ENCODE data around the gene DNAJB8. TPM values are rescaled to one million over a fixed set of nuclear protein-coding genes. Genes with fewer than 3 reads are reported as not detected.

Gene DNAJB8
- total RNA-seq, 2 donors from 2014 or later, result not detected

DNA sequence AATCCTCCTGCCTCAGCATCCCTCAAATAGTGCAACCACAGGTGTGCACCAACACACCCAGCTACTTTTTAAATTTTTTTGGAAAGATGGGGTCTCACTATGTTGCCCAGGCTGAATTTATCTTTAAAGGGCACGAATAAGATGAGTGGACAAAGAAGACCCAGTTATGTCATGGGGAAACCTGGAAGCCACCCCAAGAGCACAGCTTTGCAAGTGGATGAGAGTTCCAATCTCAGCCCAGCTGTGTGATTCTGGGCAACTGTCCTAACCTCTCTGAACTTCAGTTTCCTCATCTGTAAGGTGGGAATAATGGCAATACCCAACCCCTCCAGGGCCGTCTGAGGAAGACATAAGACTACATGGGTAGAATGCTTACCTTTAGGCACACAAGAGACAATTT, 32.2 kb downstream of the DNAJB8 start:
- no peak overlapping the region for H3K4me3 Mint-ChIP-seq
- H3K36me3 Mint-ChIP-seq (ENCODE audit: low read depth), result peaks cover 12% of the 10 kb centered on the region
- no peak for DNase-seq
- no peaks in the 10 kb centered on the region for H3K9me3 ChIP-seq (ENCODE audit: control insufficient read depth, low read length, poor library complexity, severe bottlenecking)
- ATAC-seq, result no peak
- H3K4me1 Mint-ChIP-seq, result peaks cover 10% of the 10 kb centered on the region
- H3K27ac Mint-ChIP-seq, result no peak overlapping the region
- peaks cover 73% of the 10 kb centered on the region for H3K27me3 Mint-ChIP-seq

DNA sequence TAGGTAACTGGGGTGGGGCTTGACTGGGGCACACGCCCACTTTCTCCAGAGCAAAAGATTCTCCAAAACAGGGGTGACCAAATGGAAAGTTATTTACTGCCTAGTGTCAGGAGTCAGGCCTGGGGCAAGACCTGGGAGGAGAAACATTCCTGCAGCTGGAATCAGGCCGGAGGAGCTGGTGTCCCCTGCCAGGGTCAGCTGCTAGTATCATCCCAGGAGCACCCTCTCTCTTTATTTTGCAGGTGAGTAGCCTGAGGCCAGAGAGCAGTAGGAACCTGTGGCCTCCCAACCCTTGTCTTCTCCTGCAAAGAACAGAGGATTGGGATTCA, 32.9 kb downstream of the DNAJB8 start:
- peaks cover 10% of the 10 kb centered on the region for H3K4me1 Mint-ChIP-seq
- peaks cover 12% of the 10 kb centered on the region for H3K36me3 Mint-ChIP-seq (ENCODE audit: low read depth)
- H3K9me3 ChIP-seq (ENCODE audit: control insufficient read depth, low read length, poor library complexity, severe bottlenecking), result no peaks in the 10 kb centered on the region
- H3K27ac Mint-ChIP-seq, result no peak overlapping the region
- H3K27me3 Mint-ChIP-seq, result peaks cover 69% of the 10 kb centered on the region
- DNase-seq (no peak), ATAC-seq (no peak)
- no peak overlapping the region for H3K4me3 Mint-ChIP-seq

DNA sequence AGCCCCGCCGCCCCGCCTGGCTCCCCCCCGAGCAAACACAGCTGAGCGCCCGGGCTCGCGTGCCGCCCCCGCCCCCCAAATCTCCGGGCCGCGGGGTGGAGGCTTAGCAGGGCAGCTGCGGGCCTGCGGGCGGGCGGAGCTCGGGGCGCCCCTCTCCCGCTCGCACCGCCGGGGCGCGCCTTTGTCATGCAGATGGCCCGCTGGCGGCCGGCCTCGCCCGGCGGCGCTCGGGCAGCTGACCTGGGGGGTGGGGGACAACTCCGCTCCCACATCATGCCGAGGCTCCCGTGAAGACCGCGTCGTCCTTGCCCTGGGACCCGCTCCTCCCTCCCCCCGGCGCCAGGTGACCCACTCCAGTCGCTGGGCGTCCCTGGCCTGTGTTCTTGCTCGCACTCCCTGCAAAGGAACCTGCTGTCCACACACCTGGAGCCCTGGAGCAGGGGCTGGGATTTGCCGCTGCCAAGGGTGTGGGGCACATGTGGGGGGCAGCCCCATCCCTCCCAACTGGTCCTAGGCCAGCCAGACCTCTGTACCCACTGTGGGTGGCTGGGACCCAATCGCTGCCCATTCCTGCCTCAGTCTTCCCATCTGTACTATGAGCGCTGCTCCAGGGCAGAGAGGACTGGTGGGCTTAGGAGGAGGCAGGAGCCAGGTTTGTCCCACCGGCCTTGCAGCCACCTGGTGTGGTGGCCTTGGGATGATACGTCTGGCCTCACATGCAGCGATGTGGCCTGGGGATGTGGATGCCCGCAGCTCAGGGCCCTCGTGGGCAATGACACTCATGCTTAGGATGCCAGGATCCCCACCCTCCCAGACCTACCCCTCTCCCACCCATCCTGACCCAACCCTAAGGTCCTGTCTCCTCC, 33.5 kb downstream of the DNAJB8 start:
- DNase-seq, result no peak
- peaks cover 12% of the 10 kb centered on the region for H3K36me3 Mint-ChIP-seq (ENCODE audit: low read depth)

DNA sequence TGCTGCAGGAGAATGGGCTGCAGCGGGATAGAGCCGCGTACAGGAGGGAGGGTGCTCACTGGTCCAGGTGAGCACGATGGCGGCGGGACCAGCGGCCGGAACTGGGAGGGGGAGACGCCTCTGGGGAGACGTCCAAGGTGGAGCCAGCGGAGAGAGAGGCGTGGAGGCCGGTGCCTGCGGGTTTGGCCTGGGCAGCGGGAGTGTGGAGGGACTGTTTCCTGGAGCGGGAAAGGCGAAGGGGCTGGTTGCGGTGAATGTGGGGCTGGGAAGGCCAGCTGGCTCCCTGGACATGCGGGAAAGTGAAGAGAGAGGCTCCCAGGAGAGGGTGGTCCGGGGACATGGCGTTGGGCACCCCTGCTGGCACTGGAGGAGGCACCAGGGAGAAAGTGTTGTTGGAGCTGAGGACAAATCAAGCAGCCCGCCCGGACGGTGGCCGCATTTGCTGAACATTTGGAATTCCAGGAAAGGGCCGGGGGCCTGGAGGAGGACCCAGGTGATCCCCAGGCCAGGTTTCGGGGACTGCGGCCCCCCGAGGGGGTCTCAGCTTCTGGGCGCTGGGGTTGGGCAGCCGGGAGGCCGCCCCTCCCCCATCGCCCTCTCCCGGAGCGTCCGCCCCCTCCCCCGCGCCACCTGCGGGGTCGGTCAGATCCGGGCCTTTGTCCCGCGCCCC, 34.3 kb downstream of the DNAJB8 start:
- Mint-ChIP-seq H3K36me3 (ENCODE audit: low read depth) (peaks cover 12% of the 10 kb centered on the region), H3K27ac (no peak overlapping the region), H3K27me3 (peaks cover 73% of the 10 kb centered on the region), H3K4me3 (peak overlapping the region; percentile 79), H3K4me1 (peaks cover 10% of the 10 kb centered on the region)
- no peaks in the 10 kb centered on the region for H3K9me3 ChIP-seq (ENCODE audit: control insufficient read depth, low read length, poor library complexity, severe bottlenecking)
- DNase-seq (no peak), ATAC-seq (no peak)

More for the DNA sequence above, 33.5 kb downstream of the DNAJB8 start:
- H3K9me3 ChIP-seq (ENCODE audit: control insufficient read depth, low read length, poor library complexity, severe bottlenecking), result no peaks in the 10 kb centered on the region
- Mint-ChIP-seq H3K27ac (no peak overlapping the region), H3K4me1 (peaks cover 10% of the 10 kb centered on the region), H3K27me3 (peaks cover 71% of the 10 kb centered on the region), H3K4me3 (no peak overlapping the region)
- no peak for ATAC-seq

DNA sequence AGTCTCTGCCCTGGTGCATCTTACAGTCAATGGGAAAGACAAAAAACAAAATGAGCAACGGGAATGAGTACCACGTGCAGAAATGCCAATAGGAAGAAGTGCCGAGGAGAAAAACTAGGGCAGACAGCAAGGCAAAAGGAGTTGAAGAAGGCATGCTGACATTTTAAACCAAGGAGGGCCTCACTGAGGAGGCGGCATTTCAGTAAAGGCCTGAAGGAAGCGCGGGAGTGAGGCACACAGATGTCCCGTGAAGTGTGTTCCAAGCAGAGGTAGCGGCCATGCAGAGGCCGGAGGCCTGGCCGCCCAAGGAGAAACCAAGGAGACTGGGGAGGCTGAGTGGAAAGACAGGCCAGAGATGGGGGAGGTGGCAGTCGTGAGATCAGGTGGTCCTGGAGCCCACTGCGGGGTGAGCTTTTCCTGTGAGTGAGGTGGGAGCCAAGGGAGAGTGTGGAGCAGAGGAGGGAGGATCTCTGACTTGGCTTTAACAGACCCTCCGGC, 34.8 kb downstream of the DNAJB8 start:
- ATAC-seq, result no peak
- no peak for DNase-seq
- Mint-ChIP-seq H3K4me3 (peak overlapping the region; percentile 79), H3K27me3 (peaks cover 72% of the 10 kb centered on the region), H3K27ac (no peak overlapping the region), H3K4me1 (peaks cover 10% of the 10 kb centered on the region), H3K36me3 (ENCODE audit: low read depth) (peaks cover 12% of the 10 kb centered on the region)
- H3K9me3 ChIP-seq (ENCODE audit: control insufficient read depth, low read length, poor library complexity, severe bottlenecking), result no peaks in the 10 kb centered on the region

DNA sequence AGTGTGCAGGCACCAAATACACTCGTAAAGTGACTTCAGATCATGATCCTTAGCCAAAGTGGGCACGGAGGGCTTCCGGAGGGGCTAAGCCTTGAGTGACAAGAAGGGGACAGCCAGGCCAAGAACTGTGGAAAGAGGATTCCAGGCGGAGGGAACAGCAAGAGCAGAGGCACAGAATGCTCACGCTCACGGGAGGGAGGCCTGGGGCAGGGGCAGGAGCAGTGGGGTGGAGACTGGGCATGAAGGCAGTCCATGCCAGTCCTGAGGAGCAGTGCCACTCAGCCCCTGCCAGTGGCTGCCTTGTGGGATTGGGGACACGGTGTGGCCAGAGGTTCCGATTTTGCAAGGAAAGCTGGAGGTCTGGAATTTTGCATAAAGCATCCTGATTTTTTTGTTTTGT, 36.0 kb downstream of the DNAJB8 start:
- H3K9me3 ChIP-seq (ENCODE audit: control insufficient read depth, low read length, poor library complexity, severe bottlenecking), result no peaks in the 10 kb centered on the region
- Mint-ChIP-seq H3K4me1 (peaks cover 7% of the 10 kb centered on the region), H3K27ac (no peak overlapping the region), H3K4me3 (no peak overlapping the region), H3K36me3 (ENCODE audit: low read depth) (peaks cover 12% of the 10 kb centered on the region), H3K27me3 (peaks cover 61% of the 10 kb centered on the region)
- ATAC-seq (no peak), DNase-seq (no peak)

DNA sequence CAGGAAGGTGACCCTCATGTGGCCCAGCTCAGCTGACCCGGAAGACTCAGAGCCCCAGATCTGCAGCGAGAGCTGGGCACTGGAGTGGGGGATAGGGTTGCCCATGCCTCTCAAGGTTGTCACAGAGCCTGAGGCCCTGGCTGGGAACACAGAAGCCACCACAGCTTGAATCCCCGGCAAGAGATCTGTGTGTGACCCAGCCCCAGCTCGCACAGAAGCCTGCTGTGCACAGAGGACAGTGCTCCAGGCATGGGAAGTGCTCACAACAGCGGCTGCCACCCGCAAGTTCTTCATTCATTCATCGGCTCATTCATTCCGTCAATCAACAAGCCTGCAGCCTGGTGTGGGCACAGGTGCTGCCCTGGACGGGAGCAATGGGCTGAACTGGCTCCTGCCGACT, 36.4 kb downstream of the DNAJB8 start:
- no peaks in the 10 kb centered on the region for H3K9me3 ChIP-seq (ENCODE audit: control insufficient read depth, low read length, poor library complexity, severe bottlenecking)
- DNase-seq (no peak), ATAC-seq (no peak)
- H3K4me1 Mint-ChIP-seq, result peaks cover 7% of the 10 kb centered on the region
- H3K27ac Mint-ChIP-seq, result no peak overlapping the region
- H3K27me3 Mint-ChIP-seq, result peaks cover 58% of the 10 kb centered on the region
- H3K36me3 Mint-ChIP-seq (ENCODE audit: low read depth), result peaks cover 12% of the 10 kb centered on the region
- no peak overlapping the region for H3K4me3 Mint-ChIP-seq

DNA sequence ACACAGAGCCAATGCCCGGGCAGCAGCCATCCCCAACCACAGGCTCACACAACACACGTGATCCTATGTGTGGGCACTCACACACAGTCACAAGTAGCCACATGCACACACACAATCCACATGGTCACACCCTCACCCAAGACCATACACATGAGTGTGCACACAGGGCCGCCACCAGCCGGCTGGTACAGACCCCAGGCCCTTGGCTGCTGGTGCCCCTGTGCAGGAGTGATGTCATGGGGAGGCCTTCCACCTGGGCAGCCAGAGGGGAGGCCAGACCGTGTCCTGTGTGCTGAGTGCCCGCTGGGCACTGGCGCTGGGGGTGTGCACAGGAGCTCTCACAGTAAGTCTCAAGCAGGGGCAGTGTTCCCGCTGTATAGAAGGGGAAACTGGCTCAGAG, 36.9 kb downstream of the DNAJB8 start:
- no peaks in the 10 kb centered on the region for H3K9me3 ChIP-seq (ENCODE audit: control insufficient read depth, low read length, poor library complexity, severe bottlenecking)
- DNase-seq (no peak), ATAC-seq (no peak)
- Mint-ChIP-seq H3K27ac (no peak overlapping the region), H3K36me3 (ENCODE audit: low read depth) (peaks cover 12% of the 10 kb centered on the region), H3K27me3 (peaks cover 54% of the 10 kb centered on the region), H3K4me3 (no peak overlapping the region), H3K4me1 (peaks cover 7% of the 10 kb centered on the region)

DNA sequence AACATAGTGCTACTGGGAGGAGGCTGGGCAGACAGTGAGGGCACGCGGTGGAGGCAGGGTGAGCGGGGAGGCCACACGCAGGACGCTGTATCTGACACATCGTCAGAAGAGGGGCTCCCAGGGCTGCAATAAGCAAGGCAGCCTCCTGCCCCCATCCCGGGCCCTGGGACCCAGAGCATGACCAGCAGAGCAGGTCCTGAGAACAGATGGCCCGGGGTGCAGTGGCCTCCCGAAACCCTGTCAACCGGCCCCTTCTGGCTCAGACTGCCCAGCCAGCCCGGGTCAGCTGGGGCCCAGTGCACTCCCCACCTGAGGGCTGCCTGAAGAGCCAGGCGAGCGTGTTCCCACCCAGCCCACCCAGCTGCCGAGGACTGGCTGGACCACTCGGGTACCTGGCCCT, 37.4 kb downstream of the DNAJB8 start:
- Mint-ChIP-seq H3K27ac (no peak overlapping the region), H3K4me3 (no peak overlapping the region), H3K27me3 (peaks cover 54% of the 10 kb centered on the region), H3K4me1 (peaks cover 7% of the 10 kb centered on the region), H3K36me3 (ENCODE audit: low read depth) (peaks cover 12% of the 10 kb centered on the region)
- no peaks in the 10 kb centered on the region for H3K9me3 ChIP-seq (ENCODE audit: control insufficient read depth, low read length, poor library complexity, severe bottlenecking)
- DNase-seq (no peak), ATAC-seq (no peak)

DNA sequence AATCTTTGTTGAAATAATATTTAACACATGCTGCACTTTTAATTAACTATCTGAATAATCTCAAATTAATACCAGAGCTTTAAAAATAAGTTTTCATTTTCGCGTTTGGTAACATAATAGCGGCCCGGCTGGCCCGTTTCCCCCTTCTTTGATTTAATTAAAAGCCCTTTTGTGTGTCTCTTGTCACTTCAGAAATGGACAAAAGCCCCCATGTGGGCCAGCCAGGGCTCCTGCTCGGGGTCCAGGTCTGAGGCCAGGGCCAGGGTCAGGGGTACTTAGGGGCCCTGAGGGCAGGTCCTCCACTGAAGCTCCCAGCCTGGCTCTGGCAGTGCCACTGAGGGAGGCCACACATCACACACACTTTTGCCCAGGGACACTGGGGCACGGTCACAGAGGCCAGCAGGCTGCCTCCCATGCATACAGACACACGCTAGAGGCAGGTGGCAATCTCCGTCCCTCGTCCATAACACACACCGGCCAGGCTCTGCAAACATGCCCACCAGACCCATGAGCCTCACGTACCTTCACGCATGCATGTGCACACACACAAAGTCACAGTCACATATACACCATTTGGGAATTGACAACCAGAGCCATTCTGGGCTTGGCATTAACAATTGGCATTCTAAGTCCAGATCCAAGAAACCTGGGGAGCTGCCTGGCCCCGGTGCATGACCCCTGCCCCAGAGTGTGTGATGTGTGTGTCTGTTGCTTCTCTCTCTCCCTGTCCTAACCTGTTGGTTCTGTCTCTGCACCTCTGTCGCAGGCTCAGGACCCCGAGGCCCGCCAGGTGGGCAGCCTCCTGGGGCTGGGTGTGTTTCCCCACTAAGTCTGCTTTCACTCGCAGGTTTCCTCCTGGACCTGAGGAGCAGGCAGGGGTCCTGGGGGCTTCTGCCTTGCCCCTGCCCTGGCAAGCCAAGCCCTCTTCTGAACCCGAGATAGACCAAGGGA, 38.5 kb downstream of the DNAJB8 start:
- peaks cover 12% of the 10 kb centered on the region for H3K36me3 Mint-ChIP-seq (ENCODE audit: low read depth)
- H3K27ac Mint-ChIP-seq, result no peak overlapping the region
- DNase-seq (no peak), ATAC-seq (no peak)
- no peaks in the 10 kb centered on the region for H3K9me3 ChIP-seq (ENCODE audit: control insufficient read depth, low read length, poor library complexity, severe bottlenecking)
- H3K27me3 Mint-ChIP-seq, result peaks cover 47% of the 10 kb centered on the region
- H3K4me3 Mint-ChIP-seq, result no peak overlapping the region
- peaks cover 7% of the 10 kb centered on the region for H3K4me1 Mint-ChIP-seq

DNA sequence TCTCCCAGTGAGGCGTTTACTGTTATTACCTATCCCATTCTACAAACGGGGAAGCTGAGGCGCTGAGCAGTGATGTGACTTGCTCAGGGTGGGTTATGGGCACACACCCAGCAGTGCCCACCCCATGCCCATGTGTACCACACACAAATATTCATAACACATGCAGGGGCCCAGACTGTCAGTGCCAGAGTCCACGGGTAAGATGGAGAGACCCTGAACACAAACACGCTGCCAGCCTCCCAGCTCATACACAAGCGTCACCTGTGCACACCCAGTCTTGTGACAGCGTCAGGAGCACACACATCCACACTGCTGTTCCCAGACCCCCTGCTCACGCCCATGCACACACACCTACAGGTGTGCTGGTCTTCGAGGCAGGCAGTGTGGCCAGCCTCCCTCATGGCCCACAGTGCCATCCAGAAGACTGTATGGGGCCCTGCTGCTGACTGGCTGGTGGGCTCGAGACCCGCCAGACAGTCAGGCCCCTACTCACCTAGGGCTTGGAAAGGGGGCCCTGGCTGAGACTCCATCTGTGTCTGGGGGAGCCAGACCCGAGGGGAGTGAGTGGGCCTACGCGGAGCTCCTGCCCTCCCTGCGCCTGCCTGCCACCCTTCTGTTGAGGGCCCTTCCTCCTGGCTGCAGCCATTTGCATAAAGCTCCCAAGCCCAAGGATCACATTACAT, 39.4 kb downstream of the DNAJB8 start:
- no peak overlapping the region for H3K27ac Mint-ChIP-seq

DNA sequence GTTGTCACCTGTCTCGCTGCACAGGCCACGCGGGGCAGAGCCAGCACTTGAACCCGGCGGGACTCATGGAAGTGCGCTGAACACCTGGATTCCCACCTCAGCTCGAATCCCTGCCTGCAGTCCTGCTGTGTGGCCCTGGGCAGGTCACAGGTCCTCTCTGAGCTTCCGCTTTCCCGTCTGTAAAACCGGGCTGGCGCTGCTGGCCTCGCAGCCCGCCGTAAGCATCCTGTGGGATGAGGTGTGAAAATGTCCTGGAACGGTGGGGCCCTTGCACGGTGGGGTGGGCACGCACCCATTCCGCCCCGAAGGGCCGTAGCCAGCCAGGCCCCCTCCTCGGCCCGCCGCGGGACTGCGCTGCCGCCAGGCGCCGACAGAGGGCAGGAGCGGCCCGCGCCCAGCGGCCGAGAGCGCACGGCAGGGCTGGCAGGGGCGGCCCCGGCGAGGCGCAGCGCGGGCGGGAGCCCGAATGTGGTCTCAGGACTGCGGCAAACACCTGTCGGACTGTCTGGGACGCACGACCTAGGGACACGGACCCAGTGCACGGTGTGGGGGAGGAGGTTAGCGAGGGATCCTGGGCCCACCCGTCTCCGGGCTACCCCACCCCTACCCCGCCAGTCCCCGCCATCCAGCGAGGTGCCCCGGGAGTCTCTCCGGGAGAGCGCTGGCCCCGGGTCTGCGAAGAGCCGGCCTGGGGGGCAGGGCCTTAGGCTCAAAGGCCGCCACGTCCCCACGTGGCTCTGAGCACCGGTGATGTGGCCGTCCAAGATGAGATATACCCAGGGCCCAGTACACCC, 40.4 kb downstream of the DNAJB8 start:
- peaks cover 35% of the 10 kb centered on the region for H3K27me3 Mint-ChIP-seq
- H3K4me3 Mint-ChIP-seq, result no peak overlapping the region
- no peak overlapping the region for H3K27ac Mint-ChIP-seq
- H3K36me3 Mint-ChIP-seq (ENCODE audit: low read depth), result peaks cover 2% of the 10 kb centered on the region
- H3K4me1 Mint-ChIP-seq, result no peaks in the 10 kb centered on the region
- ATAC-seq, result peak; percentile 93
- DNase-seq, result peak; percentile 41 to 62 (median 52)
- no peaks in the 10 kb centered on the region for H3K9me3 ChIP-seq (ENCODE audit: control insufficient read depth, low read length, poor library complexity, severe bottlenecking)

More for the DNA sequence above, 39.4 kb downstream of the DNAJB8 start:
- H3K27me3 Mint-ChIP-seq, result peaks cover 45% of the 10 kb centered on the region
- ATAC-seq (no peak), DNase-seq (no peak)
- H3K4me3 Mint-ChIP-seq, result peak overlapping the region; percentile 33
- H3K9me3 ChIP-seq (ENCODE audit: control insufficient read depth, low read length, poor library complexity, severe bottlenecking), result no peaks in the 10 kb centered on the region
- H3K4me1 Mint-ChIP-seq, result peaks cover 5% of the 10 kb centered on the region
- peaks cover 10% of the 10 kb centered on the region for H3K36me3 Mint-ChIP-seq (ENCODE audit: low read depth)
